Hepatocyte (in vitro differentiated cells): ENCODE data around the gene CORO1C.

Source experiments
- CTCF ChIP-seq: fragments of 200-600 bp; sonication (generic); IDR thresholded peaks from 2 replicates; pipeline ENCODE4 v1.5.1; 2016; ENCODE audit warnings: antibody characterized with exemption, mild to moderate bottlenecking; ENCODE audit not compliant: poor library complexity
- EZH2 ChIP-seq: fragments of 200-600 bp; sonication (generic); IDR thresholded peaks from 2 replicates; pipeline ENCODE4 v1.6.1; 2016; ENCODE audit warnings: antibody characterized with exemption, mild to moderate bottlenecking, borderline replicate concordance

- TF ChIP-seq CTCF (no peak), EZH2 (no peak)
Observed at GRCh38 chr12:108623577-108623976, 107.7 kb downstream of the CORO1C start.
